ENCODE measurements around the gene CRYGC. TPM values are rescaled to one million over a fixed set of nuclear protein-coding genes. Genes with fewer than 3 reads are reported as not detected.
"Not testable (repeated sequence)": the region's sequence is repeated elsewhere in the genome, so short reads cannot be mapped to it uniquely, and the experiment has no call there.

The CRYGC gene
- total and polyA plus RNA-seq, 7 experiments from 2014 or later = not detected

- no peak for DNase-seq
- no peak overlapping the region for H3K27ac Mint-ChIP-seq
- no peaks in the 10 kb centered on the region for H3K4me1 ChIP-seq (ENCODE audit: control insufficient read depth in 2 of 2, insufficient read depth in 2 of 2, low read length in 2 of 2)
- no peaks in the 10 kb centered on the region for H3K27me3 ChIP-seq (ENCODE audit: control insufficient read depth in 2 of 2, insufficient read depth in 2 of 2, low read length in 2 of 2)
- peaks cover 0 to 5% (median 0%) of the 10 kb centered on the region in 11 donors for H3K9me3 Mint-ChIP-seq
- ATAC-seq = no peak
- peaks cover 16 to 40% (median 33%) of the 10 kb centered on the region in 5 donors for H3K27me3 Mint-ChIP-seq
- H3K4me3 ChIP-seq (ENCODE audit: low read length) = no peak overlapping the region
- H3K27ac ChIP-seq (ENCODE audit: low read depth, low read length) = no peak overlapping the region
- ChIA-PET POLR2A (no interaction called here), CTCF (interaction anchor here (0.6 to 0.7 kb wide), 2 partner anchors 16 to 151 kb away, joined by 3 read pairs; no protein-coding TSS in a partner anchor)
- H3K4me3 Mint-ChIP-seq = no peak overlapping the region
- H3K9me3 ChIP-seq (ENCODE audit: control insufficient read depth in 2 of 3, low read length in 3 of 3) = no peaks in the 10 kb centered on the region
- H3K36me3 Mint-ChIP-seq = no peaks in the 10 kb centered on the region
- H3K36me3 ChIP-seq (ENCODE audit: control insufficient read depth in 2 of 3, insufficient read depth in 3 of 3, low read length in 3 of 3) = no peaks in the 10 kb centered on the region
- peaks cover 4 to 15% (median 10%) of the 10 kb centered on the region in 7 donors for H3K4me1 Mint-ChIP-seq
- intact Hi-C loops (cut with micrococcal nuclease) = no loop called here
Observed at GRCh38 chr2:208127090-208127489, 2.5 kb downstream of the CRYGC start.

- Histone ChIP-seq H3K27ac (ENCODE audit: low read depth, low read length) (no peak overlapping the region), H3K36me3 (ENCODE audit: control insufficient read depth in 2 of 3, insufficient read depth in 3 of 3, low read length in 3 of 3) (no peaks in the 10 kb centered on the region), H3K9me3 (ENCODE audit: control insufficient read depth in 2 of 3, low read length in 3 of 3) (no peaks in the 10 kb centered on the region), H3K4me3 (ENCODE audit: low read length) (no peak overlapping the region), H3K4me1 (ENCODE audit: control insufficient read depth in 2 of 2, insufficient read depth in 2 of 2, low read length in 2 of 2) (no peaks in the 10 kb centered on the region), H3K27me3 (ENCODE audit: control insufficient read depth in 2 of 2, insufficient read depth in 2 of 2, low read length in 2 of 2) (no peaks in the 10 kb centered on the region)
- H3K27ac Mint-ChIP-seq = no peak overlapping the region
- H3K27me3 Mint-ChIP-seq = peaks cover 16 to 45% (median 39%) of the 10 kb centered on the region in 5 donors
- DNase-seq (no peak), ATAC-seq (no peak)
- peaks cover 4 to 15% (median 10%) of the 10 kb centered on the region in 7 donors for H3K4me1 Mint-ChIP-seq
- H3K9me3 Mint-ChIP-seq = peaks cover 0 to 5% (median 0%) of the 10 kb centered on the region in 11 donors
- ChIA-PET POLR2A (no interaction called here), CTCF (no interaction called here)
- intact Hi-C loops (cut with micrococcal nuclease) = no loop called here
- no peaks in the 10 kb centered on the region for H3K36me3 Mint-ChIP-seq
- peak overlapping the region in 1 of 10 donors; percentile 37 for H3K4me3 Mint-ChIP-seq
Observed at GRCh38 chr2:208125251-208125650, 4.4 kb downstream of the CRYGC start.

GRCh38 chr2:208124013-208124715 is 5.5 kb downstream of the CRYGC start, which contains the start of gene CRYGD:
Gene CRYGD (minus strand): TSS chr2:208124524. CDS start chr2:208124473, 51 bp downstream.
- H3K9me3 Mint-ChIP-seq; H3K9me3 ChIP-seq (ENCODE audit: control insufficient read depth in 2 of 3, low read length in 3 of 3); H3K36me3 Mint-ChIP-seq; H3K27ac Mint-ChIP-seq; intact Hi-C loops (cut with micrococcal nuclease); H3K27ac ChIP-seq (ENCODE audit: low read depth, low read length); POLR2A ChIA-PET; H3K4me3 ChIP-seq (ENCODE audit: low read length); H3K27me3 ChIP-seq (ENCODE audit: control insufficient read depth in 2 of 2, insufficient read depth in 2 of 2, low read length in 2 of 2); CTCF ChIA-PET; H3K36me3 ChIP-seq (ENCODE audit: control insufficient read depth in 2 of 3, insufficient read depth in 3 of 3, low read length in 3 of 3); H3K4me1 ChIP-seq (ENCODE audit: control insufficient read depth in 2 of 2, insufficient read depth in 2 of 2, low read length in 2 of 2): not testable (repeated sequence)
- H3K4me3 Mint-ChIP-seq = peak within 1 kb of the TSS; percentile 21 to 71 (median 45)
- ATAC-seq (peak; percentile 44), DNase-seq (peak in 1 of 9 donors; percentile 22)
- H3K4me1 Mint-ChIP-seq = peaks cover 4 to 15% (median 10%) of the 10 kb centered on the region in 7 donors
- H3K27me3 Mint-ChIP-seq = peaks cover 16 to 47% (median 38%) of the 10 kb centered on the region in 5 donors

- H3K4me1 Mint-ChIP-seq = peaks cover 4 to 15% (median 10%) of the 10 kb centered on the region in 7 donors
- H3K4me3 Mint-ChIP-seq = no peak overlapping the region
- DNase-seq (no peak), ATAC-seq (no peak)
- H3K27me3 Mint-ChIP-seq = peaks cover 16 to 43% (median 32%) of the 10 kb centered on the region in 5 donors
- no peaks in the 10 kb centered on the region for H3K36me3 ChIP-seq (ENCODE audit: control insufficient read depth in 2 of 3, insufficient read depth in 3 of 3, low read length in 3 of 3)
- H3K27ac Mint-ChIP-seq = no peak overlapping the region
- H3K9me3 Mint-ChIP-seq = peaks cover 0 to 2% (median 0%) of the 10 kb centered on the region in 11 donors
- H3K36me3 Mint-ChIP-seq = no peaks in the 10 kb centered on the region
- POLR2A ChIA-PET = no interaction called here
- H3K27me3 ChIP-seq (ENCODE audit: control insufficient read depth in 2 of 2, insufficient read depth in 2 of 2, low read length in 2 of 2) = no peaks in the 10 kb centered on the region
- no peaks in the 10 kb centered on the region for H3K4me1 ChIP-seq (ENCODE audit: control insufficient read depth in 2 of 2, insufficient read depth in 2 of 2, low read length in 2 of 2)
- no peak overlapping the region for H3K4me3 ChIP-seq (ENCODE audit: low read length)
- CTCF ChIA-PET = no interaction called here
- H3K27ac ChIP-seq (ENCODE audit: low read depth, low read length) = no peak overlapping the region
- H3K9me3 ChIP-seq (ENCODE audit: control insufficient read depth in 2 of 3, low read length in 3 of 3) = no peaks in the 10 kb centered on the region
- intact Hi-C loops (cut with micrococcal nuclease) = no loop called here
Observed at GRCh38 chr2:208122248-208122647, 7.4 kb downstream of the CRYGC start.

- no peak overlapping the region for H3K27ac ChIP-seq (ENCODE audit: low read depth, low read length)
- H3K27ac Mint-ChIP-seq = no peak overlapping the region
- CTCF ChIA-PET = no interaction called here
- POLR2A ChIA-PET = no interaction called here
- no peaks in the 10 kb centered on the region for H3K27me3 ChIP-seq (ENCODE audit: control insufficient read depth in 2 of 2, insufficient read depth in 2 of 2, low read length in 2 of 2)
- ATAC-seq (no peak), DNase-seq (no peak)
- peaks cover 0 to 2% (median 0%) of the 10 kb centered on the region in 11 donors for H3K9me3 Mint-ChIP-seq
- H3K4me1 ChIP-seq (ENCODE audit: control insufficient read depth in 2 of 2, insufficient read depth in 2 of 2, low read length in 2 of 2) = no peaks in the 10 kb centered on the region
- intact Hi-C loops (cut with micrococcal nuclease) = no loop called here
- H3K4me3 Mint-ChIP-seq = no peak overlapping the region
- H3K27me3 Mint-ChIP-seq = peaks cover 3 to 17% (median 10%) of the 10 kb centered on the region in 5 donors
- H3K36me3 ChIP-seq (ENCODE audit: control insufficient read depth in 2 of 3, insufficient read depth in 3 of 3, low read length in 3 of 3) = no peaks in the 10 kb centered on the region
- no peaks in the 10 kb centered on the region for H3K36me3 Mint-ChIP-seq
- no peak overlapping the region for H3K4me3 ChIP-seq (ENCODE audit: low read length)
- H3K9me3 ChIP-seq (ENCODE audit: control insufficient read depth in 2 of 3, low read length in 3 of 3) = no peaks in the 10 kb centered on the region
- H3K4me1 Mint-ChIP-seq = peaks cover 0 to 5% (median 3%) of the 10 kb centered on the region in 7 donors
Observed at GRCh38 chr2:208118918-208119317, 10.7 kb downstream of the CRYGC start.

- H3K27me3 ChIP-seq (ENCODE audit: control insufficient read depth in 2 of 2, insufficient read depth in 2 of 2, low read length in 2 of 2); H3K27me3 Mint-ChIP-seq; H3K4me3 ChIP-seq (ENCODE audit: low read length); H3K36me3 Mint-ChIP-seq; H3K4me1 Mint-ChIP-seq; DNase-seq; H3K9me3 Mint-ChIP-seq; H3K36me3 ChIP-seq (ENCODE audit: control insufficient read depth in 2 of 3, insufficient read depth in 3 of 3, low read length in 3 of 3); H3K27ac Mint-ChIP-seq; ATAC-seq; H3K4me1 ChIP-seq (ENCODE audit: control insufficient read depth in 2 of 2, insufficient read depth in 2 of 2, low read length in 2 of 2); H3K27ac ChIP-seq (ENCODE audit: low read depth, low read length); intact Hi-C loops (cut with micrococcal nuclease); POLR2A ChIA-PET; H3K9me3 ChIP-seq (ENCODE audit: control insufficient read depth in 2 of 3, low read length in 3 of 3); CTCF ChIA-PET; H3K4me3 Mint-ChIP-seq: not testable (repeated sequence)
Observed at GRCh38 chr2:208117390-208117789, 12.2 kb downstream of the CRYGC start.

- DNase-seq (no peak), ATAC-seq (no peak)
- no peaks in the 10 kb centered on the region for H3K36me3 ChIP-seq (ENCODE audit: control insufficient read depth in 2 of 3, insufficient read depth in 3 of 3, low read length in 3 of 3)
- no peak overlapping the region for H3K4me3 ChIP-seq (ENCODE audit: low read length)
- H3K9me3 ChIP-seq (ENCODE audit: control insufficient read depth in 2 of 3, low read length in 3 of 3) = no peaks in the 10 kb centered on the region
- ChIA-PET CTCF (no interaction called here), POLR2A (no interaction called here)
- Mint-ChIP-seq H3K27me3 (peaks cover 0 to 15% (median 0%) of the 10 kb centered on the region in 5 donors), H3K9me3 (no peaks in the 10 kb centered on the region), H3K36me3 (no peaks in the 10 kb centered on the region), H3K4me1 (no peaks in the 10 kb centered on the region), H3K4me3 (no peak overlapping the region), H3K27ac (no peak overlapping the region)
- H3K27ac ChIP-seq (ENCODE audit: low read depth, low read length) = no peak overlapping the region
- intact Hi-C loops (cut with micrococcal nuclease) = no loop called here
- no peaks in the 10 kb centered on the region for H3K27me3 ChIP-seq (ENCODE audit: control insufficient read depth in 2 of 2, insufficient read depth in 2 of 2, low read length in 2 of 2)
- no peaks in the 10 kb centered on the region for H3K4me1 ChIP-seq (ENCODE audit: control insufficient read depth in 2 of 2, insufficient read depth in 2 of 2, low read length in 2 of 2)
Observed at GRCh38 chr2:208112969-208113368, 16.7 kb downstream of the CRYGC start.

All from naive thymus-derived CD4-positive, alpha-beta T cell (primary cell).